Astrocyte (in vitro differentiated cells and primary cell): ENCODE results near the gene APBA3. TPM values are rescaled to one million over a fixed set of nuclear protein-coding genes. Genes with fewer than 3 reads are reported as not detected.

Source experiments
- DNase-seq: peaks from one replicate; pipeline ENCODE4 v3.0.0-alpha.2; 2010; ENCODE audit warnings: low read depth
- FAIRE-seq: peaks from 2 replicates; lab custom pipeline; 2011; peaks lifted over from hg19 to GRCh38; lab: Jason Lieb, UNC
- H2AFZ ChIP-seq: 2 replicates; pipeline ENCODE4 v1.6.0; 2012; ENCODE audit warnings: low read depth, low read length, inconsistent platforms
- H3K27ac ChIP-seq: 2 replicates; pipeline ENCODE4 v1.5.1; 2011; ENCODE audit warnings: low read depth, low read length, inconsistent platforms
- H3K27me3 ChIP-seq: 2 replicates; pipeline ENCODE4 v1.6.0; 2011; ENCODE audit warnings: low read length, inconsistent platforms; ENCODE audit not compliant: insufficient read depth
- H3K36me3 ChIP-seq: 2 replicates; pipeline ENCODE4 v1.5.1; 2011; ENCODE audit warnings: low read length, inconsistent platforms; ENCODE audit not compliant: insufficient read depth
- H3K4me1 ChIP-seq: 2 replicates; pipeline ENCODE4 v1.5.1; 2011; ENCODE audit warnings: low read length, inconsistent platforms; ENCODE audit not compliant: insufficient read depth
- H3K4me2 ChIP-seq: 2 replicates; pipeline ENCODE4 v1.6.0; 2012; ENCODE audit warnings: low read length, inconsistent platforms
- H3K4me3 ChIP-seq: 2 replicates; pipeline ENCODE4 v1.5.1; 2011; ENCODE audit warnings: low read depth, mild to moderate bottlenecking, low read length, inconsistent platforms; ENCODE audit not compliant: insufficient read depth
- H3K79me2 ChIP-seq: 2 replicates; pipeline ENCODE4 v1.6.0; 2012; ENCODE audit warnings: mild to moderate bottlenecking, low read length, inconsistent platforms; ENCODE audit not compliant: insufficient read depth
- H3K9ac ChIP-seq: 2 replicates; pipeline ENCODE4 v1.6.0; 2012; ENCODE audit warnings: mild to moderate bottlenecking, low read length, inconsistent platforms
- H3K9me3 ChIP-seq: 2 replicates; pipeline ENCODE4 v1.5.1; 2012; ENCODE audit warnings: low read depth, mild to moderate bottlenecking, low read length, inconsistent platforms; ENCODE audit not compliant: insufficient read depth
- H4K20me1 ChIP-seq: 2 replicates; pipeline ENCODE4 v1.6.0; 2012; ENCODE audit warnings: low read length, inconsistent platforms; ENCODE audit not compliant: insufficient read depth
- H3K27ac Mint-ChIP-seq: one replicate; pipeline ENCODE4 v1.8.0; 2021; ENCODE audit warnings: mild to moderate bottlenecking, mixed read lengths; ENCODE audit not compliant: unreplicated experiment
- H3K27me3 Mint-ChIP-seq: one replicate; pipeline ENCODE4 v1.8.0; 2021; ENCODE audit warnings: low read depth, mixed read lengths; ENCODE audit not compliant: unreplicated experiment
- H3K36me3 Mint-ChIP-seq: one replicate; pipeline ENCODE4 v1.8.0; 2021; ENCODE audit warnings: low read depth, mixed read lengths; ENCODE audit not compliant: unreplicated experiment
- H3K4me1 Mint-ChIP-seq: one replicate; pipeline ENCODE4 v1.8.0; 2021; ENCODE audit warnings: low read depth, mixed read lengths; ENCODE audit not compliant: unreplicated experiment
- H3K4me3 Mint-ChIP-seq: one replicate; pipeline ENCODE4 v1.8.0; 2021; ENCODE audit warnings: mild to moderate bottlenecking, moderate library complexity, mixed read lengths; ENCODE audit not compliant: unreplicated experiment
- H3K9me3 Mint-ChIP-seq: one replicate; pipeline ENCODE4 v1.8.0; 2021; ENCODE audit warnings: mild to moderate bottlenecking, mixed read lengths; ENCODE audit not compliant: unreplicated experiment
- CTCF ChIP-seq: IDR thresholded peaks from 2 replicates; pipeline ENCODE4 v1.5.1; 2011; ENCODE audit warnings: low read depth, mild to moderate bottlenecking, inconsistent platforms, low read length, moderate library complexity; ENCODE audit not compliant: insufficient read depth
- EZH2 ChIP-seq: IDR thresholded peaks from 2 replicates; pipeline ENCODE4 v1.6.1; 2012; ENCODE audit warnings: mild to moderate bottlenecking, low read length, inconsistent platforms; ENCODE audit not compliant: insufficient read depth
- total RNA-seq: library from RNA; stranded (reverse); gene quantifications from 2 replicates; pipeline ENCODE4 v1.2.1, GENCODE V29; 2021

Gene APBA3
- total RNA-seq, 1 donor from 2014 or later, result 16.5 TPM

DNA sequence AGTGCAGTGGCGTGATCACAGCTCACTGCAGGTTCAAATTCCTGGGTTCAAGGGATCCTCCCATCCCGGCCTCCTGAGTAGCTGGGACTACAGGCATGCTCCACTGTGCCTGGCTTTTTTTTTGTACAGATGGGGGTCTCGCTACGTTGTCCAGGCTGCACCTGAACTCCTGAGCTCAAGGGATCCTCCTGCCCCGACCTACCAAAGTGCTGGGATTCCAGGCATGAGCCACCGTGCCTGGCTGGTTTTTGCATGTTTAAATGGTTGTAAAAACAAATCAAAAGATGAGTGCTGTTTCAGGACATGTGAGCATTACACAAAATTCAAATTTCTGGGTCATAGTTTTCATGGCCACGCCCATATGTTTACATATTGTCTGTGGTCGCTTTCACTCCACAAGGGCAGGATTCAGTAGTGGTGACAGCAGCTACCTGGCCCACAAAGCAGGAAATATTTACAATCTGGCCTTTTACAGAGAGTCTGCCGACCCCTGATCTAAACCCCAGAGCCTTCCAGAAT, 19.4 kb upstream of the APBA3 start:
- no peak overlapping the region for H3K4me3 Mint-ChIP-seq
- Histone ChIP-seq H3K79me2 (no peaks in the 10 kb centered on the region), H3K27me3 (peaks cover 7% of the 10 kb centered on the region), H2AFZ (no peak overlapping the region), H3K27ac (no peak overlapping the region), H3K4me2 (no peak overlapping the region), H3K4me3 (no peak overlapping the region), H3K36me3 (no peaks in the 10 kb centered on the region), H3K4me1 (no peaks in the 10 kb centered on the region), H3K9ac (no peak overlapping the region), H4K20me1 (no peaks in the 10 kb centered on the region), H3K9me3 (peaks cover 22% of the 10 kb centered on the region)
- H3K27ac Mint-ChIP-seq, result no peak overlapping the region
- FAIRE-seq, result no peak
- peaks cover 21% of the 10 kb centered on the region for H3K9me3 Mint-ChIP-seq
- peaks cover 9% of the 10 kb centered on the region for H3K36me3 Mint-ChIP-seq
- DNase-seq, result no peak
- H3K4me1 Mint-ChIP-seq, result no peaks in the 10 kb centered on the region
- TF ChIP-seq CTCF, result no peak
- no peak for TF ChIP-seq EZH2
- peaks cover 9% of the 10 kb centered on the region for H3K27me3 Mint-ChIP-seq

- no peaks in the 10 kb centered on the region for H4K20me1 ChIP-seq
- H3K79me2 ChIP-seq, result no peaks in the 10 kb centered on the region
- H3K36me3 Mint-ChIP-seq, result peaks cover 9% of the 10 kb centered on the region
- H3K9me3 ChIP-seq, result peaks cover 22% of the 10 kb centered on the region
- FAIRE-seq (no peak), DNase-seq (no peak)
- no peak overlapping the region for H3K4me3 ChIP-seq
- no peak for TF ChIP-seq EZH2
- no peak for TF ChIP-seq CTCF
- peaks cover 21% of the 10 kb centered on the region for H3K9me3 Mint-ChIP-seq
- no peak overlapping the region for H3K4me3 Mint-ChIP-seq
- H3K27ac Mint-ChIP-seq, result no peak overlapping the region
- no peaks in the 10 kb centered on the region for H3K4me1 ChIP-seq
- H3K27me3 ChIP-seq, result no peaks in the 10 kb centered on the region
- H2AFZ ChIP-seq, result no peak overlapping the region
- H3K27me3 Mint-ChIP-seq, result peaks cover 3% of the 10 kb centered on the region
- no peaks in the 10 kb centered on the region for H3K4me1 Mint-ChIP-seq
- no peak overlapping the region for H3K9ac ChIP-seq
- no peak overlapping the region for H3K27ac ChIP-seq
- H3K4me2 ChIP-seq, result no peak overlapping the region
- H3K36me3 ChIP-seq, result no peaks in the 10 kb centered on the region
These were observed 17.6 kb upstream of the APBA3 start for GRCh38 chr19:3778899-3779723.
